Measurements from ENCODE around the gene CBFB.

The CBFB gene

DNA sequence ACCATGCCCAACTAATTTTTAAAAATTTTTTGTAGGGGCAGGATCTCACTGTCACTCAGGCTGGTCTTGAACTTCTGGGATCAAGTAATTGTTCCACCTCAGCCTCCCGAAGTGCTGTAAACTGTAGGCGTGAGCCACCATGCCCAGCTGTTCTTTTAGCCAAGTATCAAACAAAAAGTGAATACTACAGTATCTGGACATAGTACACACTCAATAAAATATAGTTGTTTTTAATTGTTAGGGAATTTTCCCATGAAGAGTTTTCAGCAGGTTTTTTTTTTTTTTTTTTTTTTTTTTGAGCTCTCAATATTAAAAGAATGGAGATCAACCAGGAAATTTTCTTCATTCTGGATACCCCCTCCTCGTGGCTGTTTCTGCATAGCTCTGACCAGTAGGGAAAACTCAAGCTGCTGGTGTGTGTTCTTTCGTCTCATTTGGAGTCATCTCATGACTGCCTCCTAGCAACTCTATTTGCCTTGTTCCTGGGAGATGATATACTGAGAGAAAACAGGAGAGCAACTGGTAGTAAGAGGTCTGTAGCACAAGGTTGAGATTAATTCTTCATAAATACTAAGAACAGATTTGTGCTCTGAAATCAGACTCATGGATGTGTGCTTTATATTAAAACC, 64.3 kb downstream of the CBFB start:
- TF ChIP-seq, protein P1, sequence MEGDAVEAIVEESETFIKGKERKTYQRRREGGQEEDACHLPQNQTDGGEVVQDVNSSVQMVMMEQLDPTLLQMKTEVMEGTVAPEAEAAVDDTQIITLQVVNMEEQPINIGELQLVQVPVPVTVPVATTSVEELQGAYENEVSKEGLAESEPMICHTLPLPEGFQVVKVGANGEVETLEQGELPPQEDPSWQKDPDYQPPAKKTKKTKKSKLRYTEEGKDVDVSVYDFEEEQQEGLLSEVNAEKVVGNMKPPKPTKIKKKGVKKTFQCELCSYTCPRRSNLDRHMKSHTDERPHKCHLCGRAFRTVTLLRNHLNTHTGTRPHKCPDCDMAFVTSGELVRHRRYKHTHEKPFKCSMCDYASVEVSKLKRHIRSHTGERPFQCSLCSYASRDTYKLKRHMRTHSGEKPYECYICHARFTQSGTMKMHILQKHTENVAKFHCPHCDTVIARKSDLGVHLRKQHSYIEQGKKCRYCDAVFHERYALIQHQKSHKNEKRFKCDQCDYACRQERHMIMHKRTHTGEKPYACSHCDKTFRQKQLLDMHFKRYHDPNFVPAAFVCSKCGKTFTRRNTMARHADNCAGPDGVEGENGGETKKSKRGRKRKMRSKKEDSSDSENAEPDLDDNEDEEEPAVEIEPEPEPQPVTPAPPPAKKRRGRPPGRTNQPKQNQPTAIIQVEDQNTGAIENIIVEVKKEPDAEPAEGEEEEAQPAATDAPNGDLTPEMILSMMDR (IDR thresholded peaks at IDR 0.05; ENCODE audit: control extremely low read depth, extremely low read depth, low read depth, missing control alignments): no peak
- POLR2A ChIA-PET: interaction anchor here (0.7 kb wide), 1 partner anchor 342 kb away, joined by 9 read pairs; no protein-coding TSS in a partner anchor
- CTCF ChIA-PET: interaction anchor here (0.7 to 4.0 kb wide), 8 partner anchors 8 to 566 kb away, joined by 3 to 15 read pairs (median 3); no protein-coding TSS in a partner anchor

DNA sequence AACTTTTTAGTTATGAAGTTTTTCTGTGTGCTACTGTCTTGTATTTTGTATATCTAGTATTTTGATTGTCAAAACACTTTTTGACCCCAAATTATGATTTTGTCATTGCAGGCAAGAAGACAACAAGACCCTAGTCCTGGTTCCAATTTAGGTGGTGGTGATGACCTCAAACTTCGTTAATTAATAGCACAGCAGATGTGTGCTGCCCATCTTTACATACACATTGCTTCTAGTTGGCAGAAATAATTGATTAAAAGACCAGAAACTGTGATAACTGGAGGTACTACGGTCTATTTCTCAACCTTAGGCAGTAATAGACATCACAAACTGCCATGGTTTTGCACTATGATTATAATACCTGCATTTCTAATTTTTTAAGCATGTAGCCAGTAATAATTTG, 69.7 kb downstream of the CBFB start:
- no peak for DNase-seq (ENCODE audit: extremely low spot score)
- CTCF ChIA-PET: interaction anchor here (0.9 to 10.0 kb wide), 7 partner anchors 18 to 139 kb away, joined by 3 to 169 read pairs (median 3); no protein-coding TSS in a partner anchor
- POLR2A ChIA-PET: no interaction called here
- TF ChIP-seq, protein P1 (IDR thresholded peaks at IDR 0.05; ENCODE audit: control extremely low read depth, extremely low read depth, low read depth, missing control alignments): no peak

More for the DNA sequence above, 64.3 kb downstream of the CBFB start:
- no peak for DNase-seq (ENCODE audit: extremely low spot score)

DNA sequence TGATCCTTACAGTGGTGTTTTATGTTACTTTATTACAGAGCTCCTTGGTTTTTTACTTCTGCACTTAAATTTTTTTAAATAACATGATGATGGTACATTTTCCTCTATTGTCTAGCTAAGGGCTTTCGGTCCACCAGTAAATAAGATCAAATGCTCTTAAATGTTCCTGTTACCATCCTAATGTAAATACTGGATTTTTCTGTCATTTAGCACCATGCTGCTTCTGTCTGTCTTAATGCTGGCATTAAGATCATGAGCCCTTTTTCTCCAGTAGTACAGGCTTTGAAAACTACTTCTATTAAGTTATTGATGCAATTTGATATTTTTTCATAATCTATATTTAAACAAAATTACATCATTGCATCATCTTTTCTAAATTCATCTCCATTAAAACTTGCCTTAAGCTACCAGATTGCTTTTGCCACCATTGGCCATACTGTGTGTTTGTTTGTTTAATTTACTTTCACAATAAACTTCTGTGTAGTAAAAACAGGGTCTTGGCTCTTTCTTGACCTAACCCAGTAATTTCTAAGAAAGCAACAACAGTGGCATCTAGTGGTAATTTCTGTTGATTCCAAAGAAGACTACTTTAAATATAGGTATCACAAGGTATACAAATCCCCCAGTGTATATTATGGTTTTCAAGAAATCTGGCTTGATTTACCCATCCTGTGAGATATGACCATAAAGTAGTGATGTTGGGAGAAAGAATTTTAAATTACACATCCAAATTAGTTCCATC, 71.8 kb downstream of the CBFB start:
- TF ChIP-seq, protein P1 (IDR thresholded peaks at IDR 0.05; ENCODE audit: control extremely low read depth, extremely low read depth, low read depth, missing control alignments): no peak
- ChIA-PET CTCF (interaction anchor here (0.8 to 10.0 kb wide), 38 partner anchors 8 to 205 kb away, joined by 3 to 169 read pairs (median 4); partner anchors contain the start of genes B3GNT9, CBFB and PHAF1), POLR2A (no interaction called here)
- no peak for DNase-seq (ENCODE audit: extremely low spot score)

- ChIA-PET CTCF (interaction anchor here (0.7 to 10.0 kb wide), 38 partner anchors 8 to 206 kb away, joined by 3 to 169 read pairs (median 4); partner anchors contain the start of genes B3GNT9, CBFB, CES3 and PHAF1), POLR2A (interaction anchor here (0.8 kb wide), 1 partner anchor 140 kb away, joined by 3 read pairs; the partner anchor contains the start of gene CES3)
- no peak for DNase-seq (ENCODE audit: extremely low spot score)
- TF ChIP-seq, protein P1 (IDR thresholded peaks at IDR 0.05; ENCODE audit: control extremely low read depth, extremely low read depth, low read depth, missing control alignments): no peak
These were observed 72.5 kb downstream of the CBFB start for GRCh38 chr16:67101311-67102082.

GRCh38 chr16:67104061-67104460, 75.1 kb downstream of the CBFB start:
- DNase-seq (ENCODE audit: extremely low spot score): no peak
- POLR2A ChIA-PET: no interaction called here
- CTCF ChIA-PET: interaction anchor here (0.9 to 10.0 kb wide), 14 partner anchors 8 to 223 kb away, joined by 3 to 169 read pairs (median 3); partner anchors contain the start of genes KCTD19, LRRC36 and NOL3
- TF ChIP-seq, protein P1 (IDR thresholded peaks at IDR 0.05; ENCODE audit: control extremely low read depth, extremely low read depth, low read depth, missing control alignments): no peak

- TF ChIP-seq, protein P1 (IDR thresholded peaks at IDR 0.05; ENCODE audit: control extremely low read depth, extremely low read depth, low read depth, missing control alignments): no peak
- POLR2A ChIA-PET: no interaction called here
- DNase-seq (ENCODE audit: extremely low spot score): no peak
- CTCF ChIA-PET: interaction anchor here (1.3 to 10.0 kb wide), 5 partner anchors 10 to 222 kb away, joined by 3 to 169 read pairs (median 12); partner anchors contain the start of genes KCTD19 and LRRC36
These were observed 75.9 kb downstream of the CBFB start for GRCh38 chr16:67104845-67105244.

Measured in GM10248 (cell line).